ENCODE data around the gene FGGY. TPM values are rescaled to one million over a fixed set of nuclear protein-coding genes. Genes with fewer than 3 reads are reported as not detected.

The FGGY gene
- total RNA-seq, 1 experiment from 2014 or later = 14.6 TPM

GRCh38 chr1:59509341-59509875, 212.5 kb downstream of the FGGY start:
- Histone ChIP-seq H2BK5ac (ENCODE audit: insufficient read length, low read length) (no peak overlapping the region), H4K91ac (ENCODE audit: insufficient read length, low read depth, low read length) (no peak overlapping the region), H2AK5ac (ENCODE audit: insufficient read length, low read length) (no peak overlapping the region), H3K9ac (ENCODE audit: extremely low read depth, insufficient read length, low read length) (no peak overlapping the region), H2BK20ac (ENCODE audit: low read depth, low read length, poor library complexity, severe bottlenecking) (no peak overlapping the region), H3K4me2 (ENCODE audit: insufficient read depth, insufficient read length, low read length) (no peak overlapping the region), H2BK120ac (ENCODE audit: low read depth, low read length, poor library complexity, severe bottlenecking) (no peak overlapping the region), H4K8ac (replicated peaks; ENCODE audit: insufficient read length, low read depth, low read length) (no peak overlapping the region), H3K4me1 (ENCODE audit: insufficient read depth, low read length) (no peaks in the 10 kb centered on the region; the same call in 1 of the 2 replicates), H3K9me3 (ENCODE audit: control insufficient read depth, low read depth, low read length) (no peaks in the 10 kb centered on the region), H4K5ac (ENCODE audit: insufficient read length, low read depth, low read length) (no peak overlapping the region), H2BK15ac (ENCODE audit: low read depth, low read length) (no peak overlapping the region), H3K27ac (ENCODE audit: insufficient read length, low read depth, low read length) (no peak overlapping the region), H3K79me1 (ENCODE audit: insufficient read depth, low read depth, low read length, poor library complexity, severe bottlenecking) (no peaks in the 10 kb centered on the region), H3K18ac (ENCODE audit: insufficient read length, low read depth, low read length) (no peak overlapping the region), H3K14ac (ENCODE audit: insufficient read depth, low read length) (no peak overlapping the region), H3K23ac (ENCODE audit: insufficient read length, low read depth, low read length) (no peak overlapping the region), H3K4ac (ENCODE audit: low read depth, low read length) (no peak overlapping the region), H3K23me2 (ENCODE audit: insufficient read length, low read depth, low read length, poor library complexity, severe bottlenecking) (no peaks in the 10 kb centered on the region), H3K56ac (ENCODE audit: insufficient read length, low read depth, low read length) (no peak overlapping the region), H3K79me2 (ENCODE audit: insufficient read depth, low read length) (no peaks in the 10 kb centered on the region), H4K20me1 (ENCODE audit: control insufficient read depth, insufficient read depth, insufficient read length) (no peaks in the 10 kb centered on the region), H3K27me3 (ENCODE audit: insufficient read depth, low read length) (no peaks in the 10 kb centered on the region), H3T11ph (ENCODE audit: low read length) (no peak overlapping the region), H2AFZ (ENCODE audit: low read length) (no peak overlapping the region), H2BK12ac (ENCODE audit: insufficient read length, low read depth, low read length) (no peak overlapping the region)
- DNase-seq = no peak
- Mint-ChIP-seq H3K4me3 (no peak overlapping the region), H3K4me1 (peaks cover 11 to 16% of the 10 kb centered on the region in 2 experiments), H3K36me3 (ENCODE audit: insufficient read depth in 1 of 3, low read depth in 3 of 3) (no peaks in the 10 kb centered on the region), H3K9me3 (no peaks in the 10 kb centered on the region), H3K27ac (no peak overlapping the region; a peak in 1 of 7 replicates), H3K27me3 (ENCODE audit: low read depth) (no peaks in the 10 kb centered on the region)
- no peak for TF ChIP-seq CTCF (conservative IDR thresholded peaks at IDR 0.05)
- no CpG with 5 or more reads among the region's 3 CpGs for WGBS (ENCODE audit: extremely low coverage, insufficient read length, low lambda C conversion rate)
